RWPE2 (cell line): ENCODE data around the gene CASTOR2.
"Not testable (repeated sequence)": the region's sequence is repeated elsewhere in the genome, so short reads cannot be mapped to it uniquely, and the experiment has no call there.

Experiments
- ATAC-seq: fragments of 200-7000 bp; cut with Tn5 transposase; 3 replicates; pipeline ENCODE4 v1.9.1; 2021; ENCODE audit warnings: low read depth
- DNase-seq: peaks from one replicate; pipeline ENCODE4 v3.0.0-alpha.2; 2020; ENCODE audit warnings: low spot score
- H3K27ac ChIP-seq: fragments of 450-650 bp; 2 replicates; pipeline ENCODE4 v1.5.1; 2017; ENCODE audit warnings: mild to moderate bottlenecking; ENCODE audit not compliant: poor library complexity, severe bottlenecking
- H3K27me3 ChIP-seq: fragments of 250-450 bp; sonication (Bioruptor Pico); 2 replicates; pipeline ENCODE4 v1.5.1; 2021; ENCODE audit warnings: mild to moderate bottlenecking, moderate library complexity; ENCODE audit not compliant: insufficient read depth, poor library complexity, severe bottlenecking
- H3K36me3 ChIP-seq: fragments of 250-450 bp; sonication (Bioruptor Pico); 2 replicates; pipeline ENCODE4 v1.5.1; 2020; ENCODE audit warnings: low read depth, mild to moderate bottlenecking, moderate library complexity
- H3K4me1 ChIP-seq: fragments of 250-450 bp; sonication (Bioruptor Pico); 2 replicates; pipeline ENCODE4 v1.5.1; 2021; ENCODE audit warnings: mild to moderate bottlenecking, moderate library complexity; ENCODE audit not compliant: insufficient read depth, poor library complexity, severe bottlenecking
- H3K4me3 ChIP-seq: fragments of 250-450 bp; sonication (Bioruptor Pico); 2 replicates; pipeline ENCODE4 v1.5.1; 2021; ENCODE audit warnings: mild to moderate bottlenecking, moderate library complexity; ENCODE audit not compliant: severe bottlenecking
- H3K9me3 ChIP-seq: fragments of 250-450 bp; sonication (Bioruptor Pico); 2 replicates; pipeline ENCODE4 v1.5.1; 2021; ENCODE audit warnings: mild to moderate bottlenecking, moderate library complexity; ENCODE audit not compliant: severe bottlenecking
- TF ChIP-seq, protein P1 (sequence below): fragments of 450-650 bp; IDR thresholded peaks from one replicate; pipeline ENCODE4 v1.5.1; 2017; ENCODE audit warnings: mild to moderate bottlenecking, moderate library complexity; ENCODE audit not compliant: poor library complexity, severe bottlenecking

Gene CASTOR2

DNA sequence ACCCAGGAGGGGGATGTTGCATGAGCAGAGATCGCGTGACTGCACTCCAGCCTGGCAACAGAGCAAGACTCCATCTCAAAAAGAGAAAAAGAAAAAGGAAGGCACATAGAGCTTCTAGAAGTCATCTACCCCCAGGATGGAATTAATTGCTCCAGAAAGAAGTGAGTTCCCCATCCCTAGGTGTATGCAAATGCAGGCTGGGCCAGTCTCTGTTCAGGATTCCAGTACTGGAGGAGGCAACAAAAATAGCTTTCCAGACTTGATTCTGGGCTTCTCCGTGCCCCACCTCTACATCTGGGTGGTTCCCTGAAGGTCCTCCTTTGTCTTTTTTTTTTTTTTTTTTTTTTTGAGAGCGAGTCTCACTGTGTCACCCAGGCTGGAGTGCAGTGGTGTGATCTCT, 28.6 kb downstream of the CASTOR2 start:
- no peak overlapping the region for H3K27ac ChIP-seq
- no peak for ATAC-seq

DNA sequence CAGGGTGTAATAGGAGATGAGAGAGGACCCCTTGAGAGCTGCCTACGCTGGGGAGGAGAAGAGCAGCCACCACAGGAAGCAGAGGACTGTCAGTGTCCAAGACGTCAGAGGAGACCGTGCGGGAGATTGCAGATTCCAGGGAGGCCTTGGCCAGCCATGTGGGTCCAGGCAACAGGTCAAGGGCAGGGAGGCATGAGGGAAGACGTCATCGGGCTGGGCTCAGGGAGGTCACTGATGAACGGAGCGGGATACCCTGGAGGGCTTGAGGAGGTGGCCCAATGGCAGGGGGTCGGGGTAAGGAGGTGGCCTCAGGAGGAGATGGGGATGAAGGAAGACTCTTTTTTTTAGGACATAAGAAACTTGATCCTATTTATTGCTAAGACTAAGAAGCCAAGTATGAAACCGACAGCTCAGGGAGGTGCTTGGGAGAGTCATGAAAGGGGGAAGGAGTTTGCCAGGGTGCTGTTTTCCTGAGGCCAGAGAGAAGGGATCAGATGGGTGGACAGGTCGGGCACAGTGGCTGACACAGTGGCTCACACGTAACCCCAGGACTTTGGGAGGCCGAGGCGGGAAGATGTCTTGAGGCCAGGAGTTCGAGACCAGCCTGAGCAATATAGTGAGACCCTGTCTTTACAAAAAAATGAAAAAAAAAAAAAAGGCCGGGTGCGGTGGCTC, 30.5 kb downstream of the CASTOR2 start:
- not testable (repeated sequence) for H3K27ac ChIP-seq, H3K27me3 ChIP-seq, H3K4me3 ChIP-seq, H3K4me1 ChIP-seq, DNase-seq, H3K36me3 ChIP-seq, ATAC-seq, H3K9me3 ChIP-seq

More for the DNA sequence above, 28.6 kb downstream of the CASTOR2 start:
- no peaks in the 10 kb centered on the region for H3K27me3 ChIP-seq
- H3K36me3 ChIP-seq = no peaks in the 10 kb centered on the region
- TF ChIP-seq, protein P1, sequence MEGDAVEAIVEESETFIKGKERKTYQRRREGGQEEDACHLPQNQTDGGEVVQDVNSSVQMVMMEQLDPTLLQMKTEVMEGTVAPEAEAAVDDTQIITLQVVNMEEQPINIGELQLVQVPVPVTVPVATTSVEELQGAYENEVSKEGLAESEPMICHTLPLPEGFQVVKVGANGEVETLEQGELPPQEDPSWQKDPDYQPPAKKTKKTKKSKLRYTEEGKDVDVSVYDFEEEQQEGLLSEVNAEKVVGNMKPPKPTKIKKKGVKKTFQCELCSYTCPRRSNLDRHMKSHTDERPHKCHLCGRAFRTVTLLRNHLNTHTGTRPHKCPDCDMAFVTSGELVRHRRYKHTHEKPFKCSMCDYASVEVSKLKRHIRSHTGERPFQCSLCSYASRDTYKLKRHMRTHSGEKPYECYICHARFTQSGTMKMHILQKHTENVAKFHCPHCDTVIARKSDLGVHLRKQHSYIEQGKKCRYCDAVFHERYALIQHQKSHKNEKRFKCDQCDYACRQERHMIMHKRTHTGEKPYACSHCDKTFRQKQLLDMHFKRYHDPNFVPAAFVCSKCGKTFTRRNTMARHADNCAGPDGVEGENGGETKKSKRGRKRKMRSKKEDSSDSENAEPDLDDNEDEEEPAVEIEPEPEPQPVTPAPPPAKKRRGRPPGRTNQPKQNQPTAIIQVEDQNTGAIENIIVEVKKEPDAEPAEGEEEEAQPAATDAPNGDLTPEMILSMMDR = no peak
- H3K4me1 ChIP-seq = no peaks in the 10 kb centered on the region
- H3K9me3 ChIP-seq = no peaks in the 10 kb centered on the region
- no peak overlapping the region for H3K4me3 ChIP-seq
- DNase-seq = no peak

DNA sequence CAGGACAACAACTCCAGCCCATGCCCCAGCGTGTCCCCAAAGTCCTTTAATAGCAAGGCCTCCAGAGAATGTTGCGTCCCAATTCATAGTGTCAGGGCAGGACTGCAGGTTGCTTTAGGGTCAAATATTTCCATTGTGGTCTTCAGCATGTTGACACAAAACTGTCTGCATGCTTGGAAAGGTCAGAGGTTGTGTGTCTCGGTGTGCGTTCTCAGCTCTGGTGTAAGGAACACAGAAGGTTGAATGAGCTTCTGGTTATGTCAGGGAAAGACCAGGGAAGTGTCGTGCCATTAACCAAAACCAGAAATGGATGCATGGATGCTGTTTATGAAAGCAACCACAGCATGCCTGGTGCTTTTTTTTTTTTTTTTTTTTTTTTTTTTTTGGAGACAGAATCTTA, 31.9 kb downstream of the CASTOR2 start:
- not testable (repeated sequence) for H3K27me3 ChIP-seq, H3K27ac ChIP-seq, ATAC-seq, H3K4me3 ChIP-seq, H3K36me3 ChIP-seq, H3K9me3 ChIP-seq, H3K4me1 ChIP-seq, DNase-seq

DNA sequence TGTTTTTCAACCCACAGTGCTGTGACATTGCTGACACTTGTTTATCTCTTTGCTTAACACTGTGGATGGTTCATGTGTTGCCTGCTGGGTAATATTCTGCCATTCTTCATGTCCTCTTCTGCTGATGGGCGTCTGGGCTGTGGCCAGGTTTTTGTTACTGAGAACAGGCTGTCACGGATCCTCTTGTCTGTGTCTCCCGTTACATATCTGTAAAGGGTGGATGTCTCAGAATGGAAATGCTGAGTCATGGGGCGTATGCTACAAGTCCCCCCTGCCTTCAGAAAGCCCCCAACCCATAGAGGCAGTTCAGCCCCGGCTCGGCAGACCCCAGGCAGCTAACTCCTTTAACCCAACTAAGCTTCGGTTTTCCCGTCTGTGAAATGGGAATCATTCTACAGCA, 33.3 kb downstream of the CASTOR2 start:
- H3K9me3 ChIP-seq, H3K27me3 ChIP-seq, DNase-seq, ATAC-seq, H3K4me1 ChIP-seq, H3K4me3 ChIP-seq, H3K36me3 ChIP-seq, H3K27ac ChIP-seq: not testable (repeated sequence)

DNA sequence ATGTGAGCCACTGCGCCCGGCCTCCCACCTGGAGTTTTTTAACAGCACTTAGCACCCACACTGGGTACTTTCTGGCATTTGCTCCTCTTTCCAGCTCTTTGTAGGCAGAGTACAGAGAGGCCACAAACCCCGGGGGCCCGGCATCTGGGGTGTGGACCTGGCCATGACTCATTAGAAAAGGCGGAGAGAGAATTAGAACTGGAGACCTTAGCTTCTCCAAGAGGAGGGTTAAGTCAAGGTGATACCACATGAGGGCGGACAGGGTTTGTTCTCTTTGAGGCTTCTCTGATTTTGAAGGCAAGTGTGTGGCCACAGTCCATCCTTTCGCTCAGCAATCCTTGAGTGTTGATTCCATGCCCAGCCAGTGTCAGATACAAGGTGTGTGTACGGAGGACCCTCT, 36.9 kb downstream of the CASTOR2 start:
- H3K4me3 ChIP-seq, H3K36me3 ChIP-seq, H3K27me3 ChIP-seq, H3K4me1 ChIP-seq, H3K27ac ChIP-seq, H3K9me3 ChIP-seq, DNase-seq: not testable (repeated sequence)
- peak; percentile 78 for ATAC-seq

DNA sequence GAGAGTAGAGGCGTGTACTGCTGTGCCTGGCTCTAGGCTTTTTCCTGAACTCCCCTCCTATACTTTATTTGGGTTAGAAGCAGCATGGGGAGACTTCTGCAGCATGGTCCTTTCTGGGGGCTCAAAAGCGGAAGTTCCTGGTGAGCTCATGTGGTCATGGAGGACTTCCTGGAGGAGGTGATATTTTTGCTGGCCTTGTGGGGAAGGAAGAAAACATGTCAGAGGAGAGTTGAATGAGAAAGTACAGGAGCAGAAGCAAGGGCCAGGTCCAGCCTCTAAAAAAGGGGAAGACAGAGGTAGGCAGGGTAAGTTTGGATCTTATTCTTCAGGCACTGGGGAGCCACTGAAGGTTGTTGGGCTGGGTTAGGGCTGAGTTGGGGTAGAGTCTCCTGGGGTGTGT, 45.5 kb downstream of the CASTOR2 start:
- Histone ChIP-seq H3K4me3 (no peak overlapping the region), H3K4me1 (no peaks in the 10 kb centered on the region), H3K27me3 (no peaks in the 10 kb centered on the region), H3K9me3 (no peaks in the 10 kb centered on the region), H3K36me3 (no peaks in the 10 kb centered on the region), H3K27ac (no peak overlapping the region)
- TF ChIP-seq, protein P1 = no peak
- ATAC-seq (no peak), DNase-seq (no peak)

DNA sequence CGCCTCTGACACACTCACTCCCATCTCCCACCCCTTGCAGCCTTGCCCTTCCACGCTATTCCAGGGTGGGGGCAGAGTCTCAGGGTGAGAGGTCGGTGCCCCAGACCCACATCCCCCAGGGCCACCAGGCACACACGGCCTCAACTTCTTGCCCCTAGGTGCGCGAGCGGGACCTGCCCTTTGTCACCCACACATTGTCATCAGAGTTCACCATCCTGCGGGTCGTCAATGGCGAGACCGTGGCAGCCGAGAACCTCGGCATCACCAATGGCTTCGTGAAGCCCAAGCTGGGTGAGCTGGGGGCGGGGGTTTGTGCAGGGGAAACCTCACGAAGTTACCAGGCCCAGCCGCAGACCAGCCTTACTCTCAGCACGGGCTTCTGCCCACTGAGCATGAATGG, 53.3 kb downstream of the CASTOR2 start:
- H3K27me3 ChIP-seq = no peaks in the 10 kb centered on the region
- TF ChIP-seq, protein P1 = no peak

More for the DNA sequence above, 53.3 kb downstream of the CASTOR2 start:
- no peaks in the 10 kb centered on the region for H3K9me3 ChIP-seq
- H3K36me3 ChIP-seq = no peaks in the 10 kb centered on the region
- no peak overlapping the region for H3K4me3 ChIP-seq
- no peak overlapping the region for H3K27ac ChIP-seq
- no peaks in the 10 kb centered on the region for H3K4me1 ChIP-seq
- no peak for DNase-seq
- no peak for ATAC-seq
